ENCODE results near the gene LHX2. TPM values are rescaled to one million over a fixed set of nuclear protein-coding genes. Genes with fewer than 3 reads are reported as not detected.

The LHX2 gene
- total RNA-seq, 1 experiment from 2014 or later = not detected

GRCh38 chr9:124007565-124008302 is 3.8 kb upstream of the LHX2 start:
- Histone ChIP-seq H2BK5ac (ENCODE audit: insufficient read length, low read length) (no peak overlapping the region), H3K79me2 (ENCODE audit: insufficient read depth, low read length) (no peaks in the 10 kb centered on the region), H3K27me3 (ENCODE audit: insufficient read depth, low read length) (peaks cover 87% of the 10 kb centered on the region), H3K4ac (ENCODE audit: low read depth, low read length) (no peak overlapping the region), H3K56ac (ENCODE audit: insufficient read length, low read depth, low read length) (no peak overlapping the region), H2AK5ac (ENCODE audit: insufficient read length, low read length) (no peak overlapping the region), H2BK15ac (ENCODE audit: low read depth, low read length) (no peak overlapping the region), H3K27ac (ENCODE audit: insufficient read length, low read depth, low read length) (no peak overlapping the region), H4K91ac (ENCODE audit: insufficient read length, low read depth, low read length) (no peak overlapping the region), H3K14ac (ENCODE audit: insufficient read depth, low read length) (no peak overlapping the region), H2BK120ac (ENCODE audit: low read depth, low read length, poor library complexity, severe bottlenecking) (no peak overlapping the region), H3T11ph (ENCODE audit: low read length) (no peak overlapping the region), H2BK20ac (ENCODE audit: low read depth, low read length, poor library complexity, severe bottlenecking) (no peak overlapping the region), H4K5ac (ENCODE audit: insufficient read length, low read depth, low read length) (no peak overlapping the region), H3K9ac (ENCODE audit: extremely low read depth, insufficient read length, low read length) (no peak overlapping the region), H2AFZ (ENCODE audit: low read length) (no peak overlapping the region), H3K4me1 (ENCODE audit: insufficient read depth, low read length) (peaks cover 9% of the 10 kb centered on the region), H3K18ac (ENCODE audit: insufficient read length, low read depth, low read length) (no peak overlapping the region), H3K4me2 (ENCODE audit: insufficient read depth, insufficient read length, low read length) (peak overlapping the region; percentile 75), H2BK12ac (ENCODE audit: insufficient read length, low read depth, low read length) (no peak overlapping the region), H3K9me3 (ENCODE audit: control insufficient read depth, low read depth, low read length) (no peaks in the 10 kb centered on the region), H3K23ac (ENCODE audit: insufficient read length, low read depth, low read length) (no peak overlapping the region), H3K23me2 (ENCODE audit: insufficient read length, low read depth, low read length, poor library complexity, severe bottlenecking) (peaks cover 14% of the 10 kb centered on the region), H4K20me1 (ENCODE audit: control insufficient read depth, insufficient read depth, insufficient read length) (no peaks in the 10 kb centered on the region), H3K79me1 (ENCODE audit: insufficient read depth, low read depth, low read length, poor library complexity, severe bottlenecking) (no peaks in the 10 kb centered on the region), H4K8ac (replicated peaks; ENCODE audit: insufficient read length, low read depth, low read length) (no peak overlapping the region)
- Mint-ChIP-seq H3K4me1 (peaks cover 31 to 56% of the 10 kb centered on the region in 2 experiments), H3K27me3 (ENCODE audit: low read depth) (peaks cover 98% of the 10 kb centered on the region), H3K4me3 (peak overlapping the region; percentile 47 to 72), H3K36me3 (ENCODE audit: insufficient read depth in 1 of 3, low read depth in 3 of 3) (no peaks in the 10 kb centered on the region), H3K9me3 (peaks cover 2 to 15% of the 10 kb centered on the region in 2 experiments; a peak in 2 of 5 replicates), H3K27ac (no peak overlapping the region)
- no CpG with 5 or more reads among the region's 25 CpGs for WGBS (ENCODE audit: extremely low coverage, insufficient read length, low lambda C conversion rate)
- no peak for DNase-seq
- no peak for TF ChIP-seq CTCF (conservative IDR thresholded peaks at IDR 0.05)

All from H9 (cell line).